ENCODE measurements around the gene THEMIS. TPM values are rescaled to one million over a fixed set of nuclear protein-coding genes. Genes with fewer than 3 reads are reported as not detected.

The THEMIS gene
- total and polyA plus RNA-seq, 2 of the 4 experiments (the other 2 are of a cell fraction), result not detected

DNA sequence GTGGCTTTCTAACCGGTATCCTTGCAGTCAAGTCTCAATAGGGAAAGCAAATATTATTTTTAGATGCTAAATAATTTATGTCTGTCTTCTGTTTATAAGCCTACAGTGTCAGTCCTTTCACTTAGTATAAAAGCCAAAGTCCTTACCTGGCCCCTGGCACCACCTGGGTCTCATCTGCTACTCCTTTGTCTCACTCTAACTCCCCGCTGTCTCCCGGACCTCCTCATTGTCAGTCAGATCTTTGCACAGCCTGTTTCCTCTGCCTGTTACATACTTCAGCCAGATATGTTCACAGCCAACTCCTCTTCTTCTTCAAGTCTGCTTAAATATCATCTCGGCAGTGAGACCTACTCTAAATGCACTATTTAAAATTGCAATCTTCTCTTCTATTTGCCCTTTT lies 84.2 kb downstream of the THEMIS start:
- dilution Hi-C loops (cut with HindIII; ENCODE audit: low sequenced_read_pairs, unreplicated experiment) (no loop called here), in situ Hi-C loops (cut with MboI; ENCODE audit: low sequenced_read_pairs) (no loop called here), intact Hi-C loops (cut with micrococcal nuclease) (no loop called here)
- H3K79me1 ChIP-seq (ENCODE audit: low read depth in 1 of 2, low read length in 2 of 2), result no peaks in the 10 kb centered on the region
- H3K4ac ChIP-seq (ENCODE audit: low read depth, low read length), result no peak overlapping the region
- H2AFZ ChIP-seq (replicated peaks; ENCODE audit: low read length, poor library complexity), result no peak overlapping the region
- ChIA-PET CTCF (no interaction called here), POLR2A (ENCODE audit: unreplicated experiment) (no interaction called here)
- no peaks in the 10 kb centered on the region for H3K4me1 ChIP-seq (ENCODE audit: control insufficient read depth, insufficient read depth, low read length)
- H3K27me3 ChIP-seq (ENCODE audit: control insufficient read depth, insufficient read depth, low read length), result peaks cover 12% of the 10 kb centered on the region
- H2AK9ac ChIP-seq (replicated peaks; ENCODE audit: low read depth, low read length, poor library complexity), result no peak overlapping the region
- H4K20me1 ChIP-seq (ENCODE audit: insufficient read depth, low read length), result no peaks in the 10 kb centered on the region
- H3K14ac ChIP-seq (replicated peaks; ENCODE audit: low read depth, low read length), result no peak overlapping the region
- no peak overlapping the region for H3K4me2 ChIP-seq (ENCODE audit: low read depth, low read length)
- no peak overlapping the region for H2AK5ac ChIP-seq (ENCODE audit: low read depth, low read length)
- H2BK20ac ChIP-seq (ENCODE audit: low read depth, low read length), result no peak overlapping the region
- H3K9me3 ChIP-seq (ENCODE audit: control insufficient read depth, insufficient read depth, low read length), result no peaks in the 10 kb centered on the region
- 63% methylated on average over 2 of the region's 4 CpGs; no CpG with 5 or more reads in 1 of the 2 experiments for WGBS, 2 experiments (ENCODE audit: extremely low coverage in 2 of 2, insufficient read length in 1 of 2)
- ATAC-seq (ENCODE audit: low read depth) (no peak), DNase-seq (no peak)
- H4K5ac ChIP-seq (ENCODE audit: low read depth, low read length), result no peak overlapping the region
- TF ChIP-seq FOS (IDR thresholded peaks at IDR 0.05; ENCODE audit: low read depth, low read length) (no peak), RCOR1 (IDR thresholded peaks at IDR 0.05; ENCODE audit: insufficient replicate concordance, low read length) (no peak), POLR2A (IDR thresholded peaks at IDR 0.05; ENCODE audit: low read depth, low read length) (no peak), BHLHE40 (IDR thresholded peaks at IDR 0.05; ENCODE audit: low read depth, low read length) (no peak), RAD21 (IDR thresholded peaks at IDR 0.05; ENCODE audit: low read length) (no peak), SMC3 (IDR thresholded peaks at IDR 0.05; ENCODE audit: low read depth, low read length) (no peak), MAFK (IDR thresholded peaks at IDR 0.05; ENCODE audit: low read depth, low read length) (no peak), CHD1 (IDR thresholded peaks at IDR 0.05; ENCODE audit: low read depth, low read length) (no peak), MAZ (IDR thresholded peaks at IDR 0.05; ENCODE audit: borderline replicate concordance, low read depth, low read length) (no peak)
- TF ChIP-seq, protein P1, sequence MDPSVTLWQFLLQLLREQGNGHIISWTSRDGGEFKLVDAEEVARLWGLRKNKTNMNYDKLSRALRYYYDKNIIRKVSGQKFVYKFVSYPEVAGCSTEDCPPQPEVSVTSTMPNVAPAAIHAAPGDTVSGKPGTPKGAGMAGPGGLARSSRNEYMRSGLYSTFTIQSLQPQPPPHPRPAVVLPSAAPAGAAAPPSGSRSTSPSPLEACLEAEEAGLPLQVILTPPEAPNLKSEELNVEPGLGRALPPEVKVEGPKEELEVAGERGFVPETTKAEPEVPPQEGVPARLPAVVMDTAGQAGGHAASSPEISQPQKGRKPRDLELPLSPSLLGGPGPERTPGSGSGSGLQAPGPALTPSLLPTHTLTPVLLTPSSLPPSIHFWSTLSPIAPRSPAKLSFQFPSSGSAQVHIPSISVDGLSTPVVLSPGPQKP (IDR thresholded peaks at IDR 0.05; ENCODE audit: borderline replicate concordance, low read depth, low read length), result no peak
- TF ChIP-seq, protein P2, sequence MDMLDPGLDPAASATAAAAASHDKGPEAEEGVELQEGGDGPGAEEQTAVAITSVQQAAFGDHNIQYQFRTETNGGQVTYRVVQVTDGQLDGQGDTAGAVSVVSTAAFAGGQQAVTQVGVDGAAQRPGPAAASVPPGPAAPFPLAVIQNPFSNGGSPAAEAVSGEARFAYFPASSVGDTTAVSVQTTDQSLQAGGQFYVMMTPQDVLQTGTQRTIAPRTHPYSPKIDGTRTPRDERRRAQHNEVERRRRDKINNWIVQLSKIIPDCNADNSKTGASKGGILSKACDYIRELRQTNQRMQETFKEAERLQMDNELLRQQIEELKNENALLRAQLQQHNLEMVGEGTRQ (IDR thresholded peaks at IDR 0.05; ENCODE audit: low read depth, low read length), result no peak
- TF ChIP-seq, protein P3, sequence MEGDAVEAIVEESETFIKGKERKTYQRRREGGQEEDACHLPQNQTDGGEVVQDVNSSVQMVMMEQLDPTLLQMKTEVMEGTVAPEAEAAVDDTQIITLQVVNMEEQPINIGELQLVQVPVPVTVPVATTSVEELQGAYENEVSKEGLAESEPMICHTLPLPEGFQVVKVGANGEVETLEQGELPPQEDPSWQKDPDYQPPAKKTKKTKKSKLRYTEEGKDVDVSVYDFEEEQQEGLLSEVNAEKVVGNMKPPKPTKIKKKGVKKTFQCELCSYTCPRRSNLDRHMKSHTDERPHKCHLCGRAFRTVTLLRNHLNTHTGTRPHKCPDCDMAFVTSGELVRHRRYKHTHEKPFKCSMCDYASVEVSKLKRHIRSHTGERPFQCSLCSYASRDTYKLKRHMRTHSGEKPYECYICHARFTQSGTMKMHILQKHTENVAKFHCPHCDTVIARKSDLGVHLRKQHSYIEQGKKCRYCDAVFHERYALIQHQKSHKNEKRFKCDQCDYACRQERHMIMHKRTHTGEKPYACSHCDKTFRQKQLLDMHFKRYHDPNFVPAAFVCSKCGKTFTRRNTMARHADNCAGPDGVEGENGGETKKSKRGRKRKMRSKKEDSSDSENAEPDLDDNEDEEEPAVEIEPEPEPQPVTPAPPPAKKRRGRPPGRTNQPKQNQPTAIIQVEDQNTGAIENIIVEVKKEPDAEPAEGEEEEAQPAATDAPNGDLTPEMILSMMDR (conservative IDR thresholded peaks at IDR 0.05; ENCODE audit: low read depth, low read length), result no peak
- no peak overlapping the region for H4K8ac ChIP-seq (ENCODE audit: low read depth in 2 of 2, low read length in 2 of 2)
- no peaks in the 10 kb centered on the region for H3K9me1 ChIP-seq (ENCODE audit: insufficient read depth, low read length)
- H3K36me3 ChIP-seq (ENCODE audit: control insufficient read depth, insufficient read depth, low read length), result no peaks in the 10 kb centered on the region
- no peak overlapping the region for H4K91ac ChIP-seq (ENCODE audit: insufficient read depth, low read depth, low read length)
- no TSS peak for BruUV-seq (replicated peaks)
- H3K4me3 ChIP-seq (ENCODE audit: insufficient read depth, low read depth, low read length), result no peak overlapping the region
- H2BK15ac ChIP-seq (ENCODE audit: low read depth, low read length), result no peak overlapping the region
- H3K56ac ChIP-seq (ENCODE audit: extremely low read depth, insufficient read depth, low read length), result no peak overlapping the region
- no peak overlapping the region for H3K18ac ChIP-seq (ENCODE audit: low read depth, low read length)
- H3K27ac ChIP-seq (ENCODE audit: insufficient read depth, low read length), result no peak overlapping the region
- no peak overlapping the region for H2BK120ac ChIP-seq (ENCODE audit: low read depth, low read length)
- H2BK5ac ChIP-seq (ENCODE audit: low read depth, low read length, poor library complexity, severe bottlenecking), result no peak overlapping the region
- no peak overlapping the region for H3K23ac ChIP-seq (ENCODE audit: low read depth, low read length)
- H3K9ac ChIP-seq (ENCODE audit: low read depth, low read length), result no peak overlapping the region

Measured in IMR-90 (cell line).